ENCODE results near the gene NUDT19.
"Not testable (repeated sequence)": the region's sequence is repeated elsewhere in the genome, so short reads cannot be mapped to it uniquely, and the experiment has no call there.

Gene NUDT19

GRCh38 chr19:32711747-32712146 is 20.1 kb downstream of the NUDT19 start:
- H3K79me2 ChIP-seq (ENCODE audit: insufficient read depth, low read depth), result peaks cover 17% of the 10 kb centered on the region; the same call in 1 of the 2 replicates
- TF ChIP-seq, protein P1, sequence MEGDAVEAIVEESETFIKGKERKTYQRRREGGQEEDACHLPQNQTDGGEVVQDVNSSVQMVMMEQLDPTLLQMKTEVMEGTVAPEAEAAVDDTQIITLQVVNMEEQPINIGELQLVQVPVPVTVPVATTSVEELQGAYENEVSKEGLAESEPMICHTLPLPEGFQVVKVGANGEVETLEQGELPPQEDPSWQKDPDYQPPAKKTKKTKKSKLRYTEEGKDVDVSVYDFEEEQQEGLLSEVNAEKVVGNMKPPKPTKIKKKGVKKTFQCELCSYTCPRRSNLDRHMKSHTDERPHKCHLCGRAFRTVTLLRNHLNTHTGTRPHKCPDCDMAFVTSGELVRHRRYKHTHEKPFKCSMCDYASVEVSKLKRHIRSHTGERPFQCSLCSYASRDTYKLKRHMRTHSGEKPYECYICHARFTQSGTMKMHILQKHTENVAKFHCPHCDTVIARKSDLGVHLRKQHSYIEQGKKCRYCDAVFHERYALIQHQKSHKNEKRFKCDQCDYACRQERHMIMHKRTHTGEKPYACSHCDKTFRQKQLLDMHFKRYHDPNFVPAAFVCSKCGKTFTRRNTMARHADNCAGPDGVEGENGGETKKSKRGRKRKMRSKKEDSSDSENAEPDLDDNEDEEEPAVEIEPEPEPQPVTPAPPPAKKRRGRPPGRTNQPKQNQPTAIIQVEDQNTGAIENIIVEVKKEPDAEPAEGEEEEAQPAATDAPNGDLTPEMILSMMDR (conservative IDR thresholded peaks at IDR 0.05; ENCODE audit: low read depth, low read length), result no peak
- no peak overlapping the region for H3K27ac ChIP-seq
- H4K20me1 ChIP-seq (ENCODE audit: insufficient read depth), result no peaks in the 10 kb centered on the region; the same call in 1 of the 2 replicates
- H3K4me2 ChIP-seq, result no peak overlapping the region
- no peak overlapping the region for H3K4me3 ChIP-seq (IDR thresholded peaks at IDR 0.05; ENCODE audit: insufficient read depth, low read depth, low read length)
- H2AFZ ChIP-seq (ENCODE audit: low read depth), result no peak overlapping the region
- peaks cover 14% of the 10 kb centered on the region; the same call in 1 of the 2 replicates for H3K36me3 ChIP-seq (ENCODE audit: insufficient read depth)
- no peak overlapping the region for H3K9ac ChIP-seq
- no peaks in the 10 kb centered on the region for H3K27me3 ChIP-seq (ENCODE audit: insufficient read depth, low read depth)
- H3K4me1 ChIP-seq (ENCODE audit: low read depth, poor library complexity, severe bottlenecking), result no peaks in the 10 kb centered on the region

GRCh38 chr19:32716203-32716602 is 24.6 kb downstream of the NUDT19 start:
- H3K36me3 ChIP-seq (ENCODE audit: insufficient read depth); H3K4me2 ChIP-seq; H3K9ac ChIP-seq; H3K79me2 ChIP-seq (ENCODE audit: insufficient read depth, low read depth); H3K4me3 ChIP-seq (IDR thresholded peaks at IDR 0.05; ENCODE audit: insufficient read depth, low read depth, low read length); H3K27ac ChIP-seq; H3K27me3 ChIP-seq (ENCODE audit: insufficient read depth, low read depth); H2AFZ ChIP-seq (ENCODE audit: low read depth); H3K4me1 ChIP-seq (ENCODE audit: low read depth, poor library complexity, severe bottlenecking); H4K20me1 ChIP-seq (ENCODE audit: insufficient read depth): not testable (repeated sequence)

DNA sequence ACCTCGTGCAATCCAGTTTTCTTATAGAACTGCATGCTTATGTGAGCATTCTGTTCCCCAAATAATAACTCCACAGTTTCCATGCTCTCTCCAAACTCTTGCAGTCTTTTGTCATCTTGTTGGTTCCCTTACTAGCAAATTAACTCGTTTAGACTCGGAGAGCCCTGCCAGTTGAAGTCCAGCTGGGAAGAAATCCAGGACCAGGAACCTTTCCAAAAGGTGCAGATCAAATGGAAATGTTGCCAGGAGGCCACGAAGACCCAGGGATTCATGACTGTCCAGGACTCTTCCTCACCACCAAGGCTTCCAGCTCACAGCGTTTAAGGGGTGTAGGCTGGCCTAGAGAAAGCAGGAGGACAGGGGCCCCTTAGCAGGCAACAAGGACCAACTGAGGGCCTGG is 25.9 kb downstream of the NUDT19 start:
- no peaks in the 10 kb centered on the region for H4K20me1 ChIP-seq (ENCODE audit: insufficient read depth)
- no peak overlapping the region for H3K4me3 ChIP-seq (IDR thresholded peaks at IDR 0.05; ENCODE audit: insufficient read depth, low read depth, low read length)
- TF ChIP-seq, protein P1 (conservative IDR thresholded peaks at IDR 0.05; ENCODE audit: low read depth, low read length), result no peak
- no peaks in the 10 kb centered on the region for H3K79me2 ChIP-seq (ENCODE audit: insufficient read depth, low read depth)
- no peak overlapping the region for H3K4me2 ChIP-seq
- peaks cover 6% of the 10 kb centered on the region; the same call in 1 of the 2 replicates for H3K36me3 ChIP-seq (ENCODE audit: insufficient read depth)
- no peaks in the 10 kb centered on the region for H3K27me3 ChIP-seq (ENCODE audit: insufficient read depth, low read depth)
- H2AFZ ChIP-seq (ENCODE audit: low read depth), result no peak overlapping the region
- no peak overlapping the region for H3K27ac ChIP-seq
- H3K9ac ChIP-seq, result no peak overlapping the region
- H3K4me1 ChIP-seq (ENCODE audit: low read depth, poor library complexity, severe bottlenecking), result no peaks in the 10 kb centered on the region

DNA sequence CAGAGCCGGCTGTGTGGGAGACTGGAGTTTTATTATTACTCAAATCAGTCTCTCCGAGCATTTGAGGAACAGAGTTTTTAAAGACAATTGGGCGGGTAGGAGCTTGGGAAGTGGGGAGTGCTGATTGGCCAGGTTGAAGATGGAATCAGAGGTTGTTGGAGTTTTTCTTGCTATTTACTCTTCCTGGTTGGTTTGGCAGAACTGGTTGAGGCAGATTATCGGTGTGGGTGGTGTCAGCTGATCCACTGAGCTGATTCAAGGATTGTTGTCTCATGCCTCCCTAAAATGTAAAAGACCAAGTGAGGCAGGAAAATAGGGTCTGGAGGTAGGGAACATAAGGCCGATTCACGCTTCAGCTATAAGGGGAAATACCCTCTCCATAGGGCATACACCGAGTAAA is 26.7 kb downstream of the NUDT19 start:
- no peak overlapping the region for H3K9ac ChIP-seq
- H3K27ac ChIP-seq, result no peak overlapping the region
- H3K27me3 ChIP-seq (ENCODE audit: insufficient read depth, low read depth), result no peaks in the 10 kb centered on the region
- no peaks in the 10 kb centered on the region for H3K79me2 ChIP-seq (ENCODE audit: insufficient read depth, low read depth)
- H2AFZ ChIP-seq (ENCODE audit: low read depth), result no peak overlapping the region
- no peak overlapping the region for H3K4me3 ChIP-seq (IDR thresholded peaks at IDR 0.05; ENCODE audit: insufficient read depth, low read depth, low read length)
- H3K36me3 ChIP-seq (ENCODE audit: insufficient read depth), result peaks cover 1% of the 10 kb centered on the region; the same call in 1 of the 2 replicates
- no peaks in the 10 kb centered on the region for H4K20me1 ChIP-seq (ENCODE audit: insufficient read depth)
- TF ChIP-seq, protein P1 (conservative IDR thresholded peaks at IDR 0.05; ENCODE audit: low read depth, low read length), result no peak
- no peaks in the 10 kb centered on the region for H3K4me1 ChIP-seq (ENCODE audit: low read depth, poor library complexity, severe bottlenecking)
- H3K4me2 ChIP-seq, result no peak overlapping the region

- TF ChIP-seq, protein P1 (conservative IDR thresholded peaks at IDR 0.05; ENCODE audit: low read depth, low read length), result no peak
These were observed 28.0 kb downstream of the NUDT19 start, which contains the start of gene TDRD12 for GRCh38 chr19:32719611-32720059. Gene TDRD12 (plus strand): TSS chr19:32719767. CDS start chr19:32720073, 306 bp downstream.

More at GRCh38 chr19:32719611-32720059, 28.0 kb downstream of the NUDT19 start, which contains the start of gene TDRD12:
- no peak within 1 kb of the TSS for H3K27ac ChIP-seq
- H3K9ac ChIP-seq, result no peak within 1 kb of the TSS
- no peak within 1 kb of the TSS for H3K4me3 ChIP-seq (IDR thresholded peaks at IDR 0.05; ENCODE audit: insufficient read depth, low read depth, low read length)
- no peaks in the 10 kb centered on the region for H3K4me1 ChIP-seq (ENCODE audit: low read depth, poor library complexity, severe bottlenecking)
- H3K4me2 ChIP-seq, result no peak within 1 kb of the TSS
- H3K79me2 ChIP-seq (ENCODE audit: insufficient read depth, low read depth), result no peaks in the 10 kb centered on the region
- no peaks in the 10 kb centered on the region for H3K36me3 ChIP-seq (ENCODE audit: insufficient read depth)
- H3K27me3 ChIP-seq (ENCODE audit: insufficient read depth, low read depth), result no peaks in the 10 kb centered on the region
- H4K20me1 ChIP-seq (ENCODE audit: insufficient read depth), result no peaks in the 10 kb centered on the region
- no peak within 1 kb of the TSS for H2AFZ ChIP-seq (ENCODE audit: low read depth)

Data from KMS-11 (cell line).